Osteoblast (primary cell): ENCODE data around the gene EXOSC7. TPM values are rescaled to one million over a fixed set of nuclear protein-coding genes. Genes with fewer than 3 reads are reported as not detected.

Source experiments
- DNase-seq: peaks from one replicate; pipeline ENCODE4 v3.0.0; 2011; ENCODE audit warnings: low spot score, mixed read lengths; ENCODE audit not compliant: insufficient read length; ENCODE audit errors: missing footprints
- H2AFZ ChIP-seq: 2 replicates; pipeline ENCODE4 v1.6.0; 2011; ENCODE audit warnings: mild to moderate bottlenecking, low read length
- H3K27ac ChIP-seq: 2 replicates; pipeline ENCODE4 v1.5.1; 2011; ENCODE audit warnings: mild to moderate bottlenecking, low read depth, low read length, moderate library complexity
- H3K27me3 ChIP-seq: 2 replicates; pipeline ENCODE4 v1.6.0; 2012; ENCODE audit warnings: mild to moderate bottlenecking, control low read depth, inconsistent platforms, low read length, moderate library complexity; ENCODE audit not compliant: insufficient read depth
- H3K36me3 ChIP-seq: 2 replicates; pipeline ENCODE4 v1.5.1; 2011; ENCODE audit warnings: mild to moderate bottlenecking, low read length, control low read depth, moderate library complexity; ENCODE audit not compliant: insufficient read depth
- H3K4me1 ChIP-seq: 2 replicates; pipeline ENCODE4 v1.5.1; 2011; ENCODE audit warnings: mild to moderate bottlenecking, low read length, control low read depth, moderate library complexity; ENCODE audit not compliant: insufficient read depth
- H3K4me2 ChIP-seq: 2 replicates; pipeline ENCODE4 v1.6.0; 2011; ENCODE audit warnings: mild to moderate bottlenecking, low read length; ENCODE audit not compliant: insufficient read depth
- H3K4me3 ChIP-seq: fragments of 200-600 bp; sonication (generic); 3 replicates; pipeline ENCODE4 v1.5.1; 2012; ENCODE audit warnings: mild to moderate bottlenecking, low read length, inconsistent platforms; ENCODE audit not compliant: insufficient read depth
- H3K79me2 ChIP-seq: 2 replicates; pipeline ENCODE4 v1.6.0; 2012; ENCODE audit warnings: mild to moderate bottlenecking, low read length, control low read depth, inconsistent platforms; ENCODE audit not compliant: insufficient read depth
- H3K9me3 ChIP-seq: 2 replicates; pipeline ENCODE4 v1.5.1; 2011; ENCODE audit warnings: low read depth, low read length, control low read depth
- H4K20me1 ChIP-seq: 2 replicates; pipeline ENCODE4 v1.6.0; 2012; ENCODE audit warnings: mild to moderate bottlenecking, low read length, control low read depth; ENCODE audit not compliant: insufficient read depth
- CTCF ChIP-seq: IDR thresholded peaks from 2 replicates; pipeline ENCODE4 v1.5.1; 2011; ENCODE audit warnings: mild to moderate bottlenecking, low read depth, low read length, moderate library complexity; ENCODE audit errors: extremely low read depth
- total RNA-seq: library from RNA; depleted of rRNA; stranded (reverse); fragments of >200 nt; gene quantifications from 2 replicates; pipeline ENCODE4 v1.2.3, GENCODE V29; 2012

EXOSC7 gene
- total RNA-seq, 1 donor, result 31.8 TPM

- Histone ChIP-seq H3K27me3 (no peaks in the 10 kb centered on the region), H3K4me1 (no peaks in the 10 kb centered on the region), H3K79me2 (peaks cover 17% of the 10 kb centered on the region), H3K4me3 (no peak overlapping the region), H3K27ac (no peak overlapping the region), H2AFZ (no peak overlapping the region), H3K36me3 (no peaks in the 10 kb centered on the region), H3K4me2 (no peak overlapping the region), H4K20me1 (peaks cover 38% of the 10 kb centered on the region), H3K9me3 (no peaks in the 10 kb centered on the region)
- TF ChIP-seq CTCF, result no peak
- no peak for DNase-seq
Measured at GRCh38 chr3:44950275-44950734, 25.7 kb upstream of the EXOSC7 start.

GRCh38 chr3:44952689-44953088 lies 23.4 kb upstream of the EXOSC7 start:
- Histone ChIP-seq H3K79me2 (peaks cover 29% of the 10 kb centered on the region), H3K9me3 (no peaks in the 10 kb centered on the region), H3K27me3 (no peaks in the 10 kb centered on the region), H3K4me2 (no peak overlapping the region), H4K20me1 (peaks cover 35% of the 10 kb centered on the region), H3K27ac (no peak overlapping the region), H3K4me3 (no peak overlapping the region), H3K4me1 (no peaks in the 10 kb centered on the region), H3K36me3 (no peaks in the 10 kb centered on the region), H2AFZ (no peak overlapping the region)
- TF ChIP-seq CTCF, result no peak
- no peak for DNase-seq

GRCh38 chr3:44954304-44954703 lies 21.7 kb upstream of the EXOSC7 start:
- Histone ChIP-seq H3K79me2 (peaks cover 35% of the 10 kb centered on the region), H3K27me3 (no peaks in the 10 kb centered on the region), H3K4me3 (no peak overlapping the region), H3K27ac (no peak overlapping the region), H3K9me3 (no peaks in the 10 kb centered on the region), H4K20me1 (peaks cover 32% of the 10 kb centered on the region), H3K36me3 (peaks cover 9% of the 10 kb centered on the region), H3K4me2 (no peak overlapping the region), H2AFZ (no peak overlapping the region), H3K4me1 (no peaks in the 10 kb centered on the region)
- no peak for DNase-seq
- TF ChIP-seq CTCF, result no peak

GRCh38 chr3:44954962-44955361 lies 21.1 kb upstream of the EXOSC7 start:
- H3K27me3 ChIP-seq, result no peaks in the 10 kb centered on the region
- no peak overlapping the region for H3K4me3 ChIP-seq
- DNase-seq, result no peak
- H3K4me2 ChIP-seq, result no peak overlapping the region
- H3K79me2 ChIP-seq, result peaks cover 41% of the 10 kb centered on the region
- peaks cover 9% of the 10 kb centered on the region for H3K36me3 ChIP-seq
- H3K4me1 ChIP-seq, result peaks cover under 1% of the 10 kb centered on the region
- no peaks in the 10 kb centered on the region for H3K9me3 ChIP-seq
- no peak for TF ChIP-seq CTCF
- peaks cover 37% of the 10 kb centered on the region for H4K20me1 ChIP-seq
- H3K27ac ChIP-seq, result no peak overlapping the region
- no peak overlapping the region for H2AFZ ChIP-seq
